ENCODE results near the gene NDUFA13. TPM values are rescaled to one million over a fixed set of nuclear protein-coding genes. Genes with fewer than 3 reads are reported as not detected.
A peak's percentile ranks its signal among the peaks of the same experiment; 100 is the strongest.

NDUFA13 gene
- total RNA-seq, 1 experiment from 2014 or later = 489 TPM

DNA sequence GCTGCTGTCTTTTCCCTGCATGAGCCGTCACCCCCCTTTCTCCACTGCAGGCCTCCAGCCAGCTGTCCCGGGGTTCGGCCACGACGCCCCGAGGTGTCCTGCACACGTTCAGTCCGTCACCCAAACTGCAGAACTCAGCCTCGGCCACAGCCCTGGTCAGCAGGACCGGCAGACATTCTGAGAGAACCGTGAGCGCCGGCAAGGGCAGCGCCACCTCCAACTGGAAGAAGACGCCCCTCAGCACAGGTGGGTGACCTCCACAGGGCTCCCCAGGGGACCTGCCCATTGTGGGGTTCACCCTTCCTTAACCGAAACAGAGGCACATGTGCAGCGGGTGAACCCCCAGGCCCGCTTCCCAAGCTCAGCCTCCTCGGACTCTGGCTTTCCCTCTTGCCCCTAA is 13.7 kb upstream of the NDUFA13 start:
- Histone ChIP-seq H3K23ac (ENCODE audit: insufficient read length, low read depth, low read length) (no peak overlapping the region), H2BK12ac (ENCODE audit: insufficient read length, low read depth, low read length) (no peak overlapping the region), H4K91ac (ENCODE audit: insufficient read length, low read depth, low read length) (no peak overlapping the region), H3K4me1 (ENCODE audit: insufficient read depth, low read length) (no peaks in the 10 kb centered on the region), H3K27me3 (ENCODE audit: insufficient read depth, low read length) (no peaks in the 10 kb centered on the region), H2BK5ac (ENCODE audit: insufficient read length, low read length) (no peak overlapping the region), H2AFZ (ENCODE audit: low read length) (no peak overlapping the region), H3K27ac (ENCODE audit: insufficient read length, low read depth, low read length) (no peak overlapping the region), H3K79me2 (ENCODE audit: insufficient read depth, low read length) (no peaks in the 10 kb centered on the region), H3T11ph (ENCODE audit: low read length) (no peak overlapping the region), H2BK120ac (ENCODE audit: low read depth, low read length, poor library complexity, severe bottlenecking) (no peak overlapping the region), H3K9ac (ENCODE audit: extremely low read depth, insufficient read length, low read length) (no peak overlapping the region), H4K5ac (ENCODE audit: insufficient read length, low read depth, low read length) (no peak overlapping the region), H3K23me2 (ENCODE audit: insufficient read length, low read depth, low read length, poor library complexity, severe bottlenecking) (no peaks in the 10 kb centered on the region), H3K4me2 (ENCODE audit: insufficient read depth, insufficient read length, low read length) (no peak overlapping the region), H4K20me1 (ENCODE audit: control insufficient read depth, insufficient read depth, insufficient read length) (no peaks in the 10 kb centered on the region), H2AK5ac (ENCODE audit: insufficient read length, low read length) (no peak overlapping the region), H3K4ac (ENCODE audit: low read depth, low read length) (no peak overlapping the region), H3K14ac (ENCODE audit: insufficient read depth, low read length) (no peak overlapping the region), H3K9me3 (ENCODE audit: control insufficient read depth, low read depth, low read length) (no peaks in the 10 kb centered on the region), H3K18ac (ENCODE audit: insufficient read length, low read depth, low read length) (no peak overlapping the region), H4K8ac (replicated peaks; ENCODE audit: insufficient read length, low read depth, low read length) (no peak overlapping the region), H2BK15ac (ENCODE audit: low read depth, low read length) (no peak overlapping the region), H3K79me1 (ENCODE audit: insufficient read depth, low read depth, low read length, poor library complexity, severe bottlenecking) (no peaks in the 10 kb centered on the region), H3K56ac (ENCODE audit: insufficient read length, low read depth, low read length) (no peak overlapping the region), H2BK20ac (ENCODE audit: low read depth, low read length, poor library complexity, severe bottlenecking) (no peak overlapping the region)
- DNase-seq = no peak
- peak overlapping the region in 1 of 2 experiments; percentile 26; a peak in 1 of 5 replicates for H3K4me3 Mint-ChIP-seq
- TF ChIP-seq, protein P1, sequence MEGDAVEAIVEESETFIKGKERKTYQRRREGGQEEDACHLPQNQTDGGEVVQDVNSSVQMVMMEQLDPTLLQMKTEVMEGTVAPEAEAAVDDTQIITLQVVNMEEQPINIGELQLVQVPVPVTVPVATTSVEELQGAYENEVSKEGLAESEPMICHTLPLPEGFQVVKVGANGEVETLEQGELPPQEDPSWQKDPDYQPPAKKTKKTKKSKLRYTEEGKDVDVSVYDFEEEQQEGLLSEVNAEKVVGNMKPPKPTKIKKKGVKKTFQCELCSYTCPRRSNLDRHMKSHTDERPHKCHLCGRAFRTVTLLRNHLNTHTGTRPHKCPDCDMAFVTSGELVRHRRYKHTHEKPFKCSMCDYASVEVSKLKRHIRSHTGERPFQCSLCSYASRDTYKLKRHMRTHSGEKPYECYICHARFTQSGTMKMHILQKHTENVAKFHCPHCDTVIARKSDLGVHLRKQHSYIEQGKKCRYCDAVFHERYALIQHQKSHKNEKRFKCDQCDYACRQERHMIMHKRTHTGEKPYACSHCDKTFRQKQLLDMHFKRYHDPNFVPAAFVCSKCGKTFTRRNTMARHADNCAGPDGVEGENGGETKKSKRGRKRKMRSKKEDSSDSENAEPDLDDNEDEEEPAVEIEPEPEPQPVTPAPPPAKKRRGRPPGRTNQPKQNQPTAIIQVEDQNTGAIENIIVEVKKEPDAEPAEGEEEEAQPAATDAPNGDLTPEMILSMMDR (conservative IDR thresholded peaks at IDR 0.05) = no peak
- H3K27ac Mint-ChIP-seq = peak overlapping the region in 1 of 3 experiments; percentile 51; a peak in 1 of 7 replicates
- peaks cover 41 to 93% (median 87%) of the 10 kb centered on the region in 3 experiments for H3K36me3 Mint-ChIP-seq (ENCODE audit: insufficient read depth in 1 of 3, low read depth in 3 of 3)
- H3K9me3 Mint-ChIP-seq = no peaks in the 10 kb centered on the region
- WGBS (ENCODE audit: extremely low coverage, insufficient read length, low lambda C conversion rate) = no CpG with 5 or more reads among the region's 19 CpGs
- H3K4me1 Mint-ChIP-seq = no peaks in the 10 kb centered on the region
- H3K27me3 Mint-ChIP-seq (ENCODE audit: low read depth) = no peaks in the 10 kb centered on the region; the same call in 1 of the 2 replicates

Measured in H9 (cell line).